ENCODE results near the gene SH3PXD2A.
"Not testable (repeated sequence)": the region's sequence is repeated elsewhere in the genome, so short reads cannot be mapped to it uniquely, and the experiment has no call there.

SH3PXD2A gene

GRCh38 chr10:103828587-103829197, 26.7 kb downstream of the SH3PXD2A start:
- DNase-seq = no peak

GRCh38 chr10:103828107-103828506, 27.3 kb downstream of the SH3PXD2A start:
- DNase-seq = no peak

DNA sequence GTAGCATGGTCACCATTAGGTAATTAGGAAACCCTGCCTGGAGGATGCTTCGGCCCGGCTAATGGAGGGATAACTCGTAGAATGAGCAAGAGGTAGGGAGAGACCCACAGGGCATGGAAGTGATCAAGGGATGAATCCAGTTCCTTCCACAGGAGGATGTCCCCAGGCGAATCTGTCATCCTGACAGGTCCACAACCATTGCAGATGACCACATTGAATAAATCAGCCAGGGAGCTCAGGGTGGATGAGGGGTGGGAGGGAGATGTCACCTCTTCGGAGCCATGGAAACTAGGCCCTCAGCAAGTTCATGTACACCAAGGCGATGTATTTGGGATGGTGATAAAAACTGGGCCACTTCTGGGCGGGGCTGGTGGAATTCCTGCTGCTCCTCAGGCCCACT, 28.5 kb downstream of the SH3PXD2A start:
- DNase-seq = no peak

DNA sequence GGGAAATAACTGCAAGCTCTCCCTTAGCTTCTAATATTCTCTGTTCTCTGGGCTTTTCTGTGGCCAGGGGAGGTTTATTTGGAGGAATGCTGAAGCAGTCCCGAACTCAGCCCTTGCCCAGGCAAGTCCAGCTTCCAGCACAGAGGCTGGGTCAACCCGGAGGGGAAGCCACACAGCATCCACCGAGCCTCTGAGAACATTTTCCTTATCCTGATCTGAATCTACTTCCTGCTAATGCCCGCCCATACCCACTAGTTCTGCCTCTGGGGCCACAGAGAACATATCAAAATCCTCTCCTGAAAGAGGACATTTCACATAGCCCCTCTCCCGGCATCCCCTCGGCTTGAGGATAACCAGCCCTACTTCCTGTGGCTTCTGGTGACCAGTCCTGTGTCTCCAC, 31.1 kb downstream of the SH3PXD2A start:
- no peak for DNase-seq

- DNase-seq = no peak
Observed at GRCh38 chr10:103823706-103824272, 31.6 kb downstream of the SH3PXD2A start.

GRCh38 chr10:103822800-103823199, 32.6 kb downstream of the SH3PXD2A start:
- no peak for DNase-seq

DNA sequence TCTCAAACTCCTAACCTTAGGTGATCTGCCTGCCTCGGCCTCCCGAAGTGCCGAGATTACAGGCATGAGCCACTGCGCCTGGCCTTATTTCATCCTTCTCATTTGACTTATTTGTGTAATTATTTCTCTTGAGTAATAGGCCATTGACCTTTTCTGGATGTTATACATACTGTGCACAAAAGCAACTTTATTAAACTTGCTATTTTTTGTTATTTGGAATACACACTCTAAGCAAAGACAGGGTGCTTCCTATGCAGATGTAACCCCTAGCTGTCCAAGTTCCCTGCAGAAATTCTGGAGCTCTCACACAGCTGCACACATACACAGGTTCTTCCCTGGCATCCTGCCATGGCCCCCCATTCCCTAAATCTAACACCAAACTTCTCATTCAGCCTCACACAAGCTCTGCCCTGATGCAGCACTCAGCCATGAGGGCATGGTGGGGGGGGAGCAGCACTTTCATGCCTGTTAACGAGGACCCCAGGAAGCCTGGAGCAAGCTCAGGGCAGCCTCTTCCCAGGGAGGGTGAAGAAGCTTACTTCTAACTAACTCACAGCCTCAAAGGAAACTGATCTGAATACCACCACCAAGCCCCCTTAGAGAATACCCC, 33.2 kb downstream of the SH3PXD2A start:
- DNase-seq = no peak

DNA sequence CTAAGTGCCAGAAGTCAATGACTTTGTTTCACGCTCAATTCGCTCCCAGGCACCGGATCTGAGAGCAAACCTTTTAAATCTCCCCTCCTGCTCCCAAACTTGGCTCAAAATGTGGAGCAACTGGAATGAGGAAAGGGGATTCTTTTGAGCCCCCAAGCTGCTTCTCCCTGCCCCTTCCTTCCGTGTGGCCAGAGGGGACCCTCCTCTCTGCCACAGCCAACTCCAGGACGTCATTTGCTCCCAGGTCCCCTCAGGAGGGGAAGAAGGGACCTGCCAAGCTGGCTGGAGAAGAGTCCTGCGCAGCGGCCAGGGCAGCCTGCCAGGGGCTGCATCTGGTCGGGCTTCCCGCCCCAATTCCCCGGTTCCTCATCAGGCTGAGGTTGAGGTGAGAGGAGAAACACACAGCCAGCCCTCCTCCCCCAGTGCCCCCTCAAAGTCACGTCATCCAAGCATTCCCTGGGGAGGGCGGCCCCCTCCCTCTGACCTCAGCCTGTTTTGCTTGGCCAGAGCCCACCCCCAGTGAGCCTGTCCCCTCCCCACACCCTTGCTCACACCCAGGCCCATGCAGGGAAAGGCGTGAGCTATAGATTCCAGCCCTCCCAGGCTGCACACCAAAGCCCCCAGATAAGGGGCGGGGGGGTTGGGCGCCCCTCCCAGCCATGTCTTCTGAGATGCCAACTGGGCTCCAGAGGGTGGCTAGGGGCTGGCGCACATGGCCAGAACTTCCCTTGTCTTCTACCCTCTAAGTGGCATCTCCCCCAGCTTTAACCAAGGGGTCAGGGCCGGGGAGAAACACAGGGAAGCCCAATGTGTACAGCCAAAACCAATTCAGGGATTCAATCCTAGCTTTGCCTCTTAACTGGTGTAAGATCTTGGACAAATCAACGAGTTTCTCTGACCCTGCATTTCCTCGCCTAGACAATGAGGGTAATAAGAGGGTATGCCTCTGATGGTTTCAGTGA, 35.0 kb downstream of the SH3PXD2A start:
- no peak for DNase-seq

DNA sequence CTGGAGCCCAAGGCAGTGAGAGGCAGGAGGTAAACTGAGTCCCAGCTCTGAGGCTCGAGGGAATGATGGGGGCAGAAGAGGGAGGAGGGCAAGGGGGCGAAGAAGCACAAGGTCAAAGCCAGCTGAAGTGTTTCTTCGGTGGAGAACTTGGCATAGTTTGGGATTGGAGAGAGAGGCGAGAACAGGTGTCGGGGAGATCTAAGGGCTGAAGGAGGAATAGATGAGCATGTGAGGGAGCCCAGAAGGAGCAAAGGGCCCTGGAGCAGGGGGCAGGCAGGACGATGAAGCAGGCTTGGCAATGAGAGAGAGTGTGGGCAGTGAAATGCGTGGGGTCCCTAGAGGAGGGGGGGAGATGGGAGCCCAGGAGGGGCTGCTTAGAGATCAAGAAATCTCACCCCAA, 35.9 kb downstream of the SH3PXD2A start:
- DNase-seq = no peak

DNA sequence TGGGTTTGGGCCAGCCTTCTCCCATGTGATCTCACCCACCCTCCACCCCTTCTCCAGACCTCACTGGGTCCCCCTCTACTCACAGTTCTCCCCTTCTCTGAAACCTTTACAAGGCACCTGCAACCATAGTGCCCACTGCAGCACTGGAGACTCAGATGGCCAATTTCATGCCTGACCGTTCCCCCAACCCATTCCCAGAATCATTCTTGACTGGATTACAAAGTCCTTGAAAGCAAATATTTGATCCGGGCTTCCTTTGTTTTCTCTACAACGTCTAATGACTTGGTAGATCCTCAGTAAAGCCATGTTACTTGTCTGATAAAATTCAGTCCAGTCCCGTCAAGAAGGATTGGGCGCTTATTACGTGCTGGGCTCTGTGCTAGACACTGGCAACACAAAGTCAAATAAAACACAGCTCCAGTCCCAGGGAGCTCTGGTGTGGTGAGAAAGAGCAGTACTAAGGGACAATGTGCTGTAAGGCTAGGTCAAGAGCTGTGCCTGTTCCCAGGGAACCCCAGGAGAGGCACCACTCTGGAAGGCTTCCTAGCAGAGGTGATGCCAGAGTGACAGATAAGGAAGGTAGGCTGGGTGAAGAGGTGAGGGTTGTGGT, 36.5 kb downstream of the SH3PXD2A start:
- peak; percentile 13 for DNase-seq

DNA sequence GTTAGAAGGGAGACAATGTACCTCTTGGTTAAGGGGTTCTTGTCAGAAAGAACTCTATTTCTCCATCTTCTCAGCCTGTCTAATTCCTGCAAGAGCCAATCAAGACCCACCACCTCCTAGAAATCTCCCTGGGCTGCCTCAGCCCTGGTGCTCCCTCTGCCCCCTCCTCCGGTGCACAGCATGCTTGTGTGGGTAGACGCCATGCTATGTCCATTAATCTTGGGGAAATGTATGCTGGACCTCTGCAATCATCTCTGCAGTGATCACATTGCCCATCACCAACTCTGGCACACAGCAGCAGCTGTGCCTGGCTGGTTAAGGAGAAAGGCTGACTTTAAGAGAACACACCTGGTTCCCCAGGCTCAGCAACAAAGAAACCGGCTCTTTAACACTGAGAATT, 37.3 kb downstream of the SH3PXD2A start:
- DNase-seq = peak; percentile 25

DNA sequence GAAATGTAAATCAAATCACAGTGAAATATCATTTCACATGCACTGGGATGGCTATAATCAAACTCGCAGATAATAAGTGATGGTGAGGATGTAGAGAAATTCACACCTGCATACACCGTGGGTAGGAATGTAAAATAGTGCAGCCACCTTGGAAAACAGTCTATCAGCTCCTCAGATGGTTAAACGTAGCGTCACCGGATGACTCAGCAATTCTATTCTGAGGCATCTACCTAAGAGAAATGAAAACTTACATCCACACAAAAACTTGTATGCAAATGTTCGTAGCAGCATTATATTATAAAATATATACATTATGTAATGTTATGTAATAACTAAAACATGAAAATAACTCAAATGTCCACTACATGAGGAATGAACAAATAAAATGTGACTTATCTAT, 38.9 kb downstream of the SH3PXD2A start:
- DNase-seq = no peak

DNA sequence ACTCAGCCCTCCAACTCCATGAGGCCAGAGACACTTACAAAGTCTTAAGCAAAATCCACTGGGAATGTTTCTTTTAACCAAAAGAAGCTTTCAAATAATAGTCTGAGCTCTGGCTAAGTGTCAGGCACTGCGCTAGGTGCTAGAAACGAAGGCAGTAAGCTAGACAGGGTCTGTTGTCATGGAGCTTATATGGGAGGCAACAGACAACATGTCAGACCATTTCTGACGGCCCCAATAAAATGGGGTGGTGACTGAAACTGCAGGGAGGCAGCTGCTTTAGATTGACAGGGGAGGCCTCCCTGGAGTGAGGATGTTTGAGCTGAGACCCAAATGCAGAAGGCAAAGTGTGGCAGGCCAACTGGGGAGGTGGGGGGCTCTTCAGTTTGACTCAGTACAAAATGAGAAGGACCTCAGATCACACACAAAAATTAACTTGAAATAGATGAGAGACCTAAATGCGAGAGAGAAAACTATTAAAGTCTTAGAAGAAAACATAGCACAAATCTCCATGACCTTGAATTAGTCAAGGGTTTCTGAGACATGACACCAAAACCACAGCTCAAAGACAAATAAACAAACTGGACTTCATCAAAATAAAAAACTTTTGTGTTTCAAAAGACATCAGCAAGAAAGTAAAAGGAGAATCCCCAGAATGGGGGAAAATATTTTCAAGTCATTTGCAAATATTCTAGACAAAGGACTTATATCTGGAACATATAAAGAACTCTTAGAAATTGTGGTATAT, 40.6 kb downstream of the SH3PXD2A start:
- no peak for DNase-seq

DNA sequence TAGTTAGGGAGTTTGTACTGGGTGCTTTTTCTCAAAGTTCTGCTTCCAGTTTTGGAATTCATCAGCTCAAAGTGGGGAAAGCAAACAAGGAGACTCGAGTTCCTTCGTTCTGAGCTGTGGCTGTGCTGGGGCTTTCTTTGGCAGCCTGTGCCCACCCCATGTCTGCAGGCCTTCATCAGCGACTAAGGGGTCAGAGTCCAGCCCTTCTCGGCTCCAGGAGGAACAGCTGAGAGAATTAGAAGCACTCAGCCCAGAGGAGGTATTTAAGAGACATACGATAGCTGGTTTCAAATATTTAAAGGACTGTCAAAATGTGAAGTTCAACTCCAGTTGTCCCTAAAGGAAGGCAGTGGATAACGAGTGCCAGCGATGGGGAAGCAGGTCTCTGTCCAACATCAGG, 41.3 kb downstream of the SH3PXD2A start:
- no peak for DNase-seq

DNA sequence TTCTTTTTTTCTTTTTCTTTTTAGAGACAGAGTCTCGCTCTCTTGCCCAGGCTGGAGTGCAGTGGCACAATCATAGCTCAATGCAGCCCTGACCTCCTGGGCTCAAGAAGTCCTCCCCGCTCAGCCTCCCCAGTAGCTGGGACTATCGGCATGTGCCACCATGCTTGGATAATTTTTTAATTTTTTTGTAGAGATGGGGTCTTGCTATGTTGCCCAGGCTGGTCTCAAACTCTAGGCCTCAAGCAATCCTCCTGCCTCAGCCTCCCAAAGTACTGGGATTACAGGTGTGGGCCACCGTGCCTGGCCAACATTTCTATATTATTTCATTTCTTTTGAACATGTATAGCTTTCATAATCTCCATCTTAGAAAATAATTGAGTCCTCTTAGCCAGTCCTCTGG, 42.1 kb downstream of the SH3PXD2A start:
- DNase-seq = not testable (repeated sequence)

DNA sequence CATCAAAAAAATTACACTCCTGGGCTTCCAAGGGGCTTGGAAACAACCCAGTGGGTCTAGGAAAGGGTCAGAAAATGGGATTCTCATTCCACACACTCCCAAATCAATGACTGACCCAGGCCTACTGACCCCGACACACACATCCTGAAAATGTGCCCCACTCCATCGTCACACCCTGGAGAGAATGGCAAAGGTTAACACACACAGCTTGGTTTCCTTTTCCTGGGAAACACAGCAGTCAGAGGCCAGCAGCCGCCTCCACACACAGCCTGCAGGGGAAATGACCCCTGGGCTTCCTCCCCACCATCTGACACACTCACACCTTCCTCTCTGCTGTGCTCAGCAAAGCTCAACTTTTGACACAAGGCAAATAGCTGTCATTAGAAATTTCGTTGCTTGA, 42.9 kb downstream of the SH3PXD2A start:
- no peak for DNase-seq

GRCh38 chr10:103812004-103812403, 43.4 kb downstream of the SH3PXD2A start:
- no peak for DNase-seq

GRCh38 chr10:103811463-103811862, 43.9 kb downstream of the SH3PXD2A start:
- peak; percentile 53 for DNase-seq

DNA sequence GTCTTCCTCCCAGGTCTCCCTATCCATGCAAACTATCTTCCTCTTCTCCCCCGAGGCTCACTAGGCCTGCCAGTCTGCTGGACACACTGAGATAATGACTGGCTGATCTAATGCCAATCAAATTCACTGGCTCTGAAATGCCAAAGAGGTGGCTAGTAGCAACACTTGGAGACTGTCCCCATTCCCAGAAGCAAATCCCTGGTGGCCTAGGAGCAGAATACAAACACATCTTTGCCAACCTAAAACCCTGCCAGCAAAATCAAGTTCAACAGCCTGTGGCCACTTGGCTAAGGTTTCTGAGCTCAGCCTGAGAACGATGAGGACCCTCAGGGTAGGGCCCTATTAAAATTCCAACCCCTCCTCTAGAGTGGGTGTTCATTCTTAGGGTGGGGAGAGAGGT, 46.6 kb downstream of the SH3PXD2A start:
- no peak for DNase-seq

- no peak for DNase-seq
Observed at GRCh38 chr10:103807996-103808395, 47.4 kb downstream of the SH3PXD2A start.

- no peak for DNase-seq
Observed at GRCh38 chr10:103806395-103807187, 48.8 kb downstream of the SH3PXD2A start.

- DNase-seq = no peak
Observed at GRCh38 chr10:103805781-103806180, 49.6 kb downstream of the SH3PXD2A start.
